Stomach (tissue), 4 donors: Measurements from ENCODE around the gene INKA2.

Source experiments
- EP300 ChIP-seq: sonication (generic); formaldehyde crosslinking; IDR thresholded peaks from one replicate; pipeline ENCODE4 v1.6.1; 2017; ENCODE audit warnings: antibody characterized with exemption
- POLR2A ChIP-seq, 4 donors: fragments of 450-650 bp; IDR thresholded peaks; one replicate each; pipeline ENCODE4 v1.6.1; 2016; ENCODE audit warnings: antibody characterized with exemption in 4 of 4, control low read depth in 2 of 4, mild to moderate bottlenecking in 1 of 4, moderate library complexity in 1 of 4
- TF ChIP-seq, protein P1 (sequence below), 7 experiments: fragments of 450-650 bp in 4 of 7; fragments of 200-600 bp in 3 of 7; sonication (generic) in 3 of 7; IDR thresholded peaks; one replicate each; pipeline ENCODE4 v1.5.1; 2016 to 2019; ENCODE audit warnings: antibody characterized with exemption in 7 of 7, control low read depth in 2 of 7, mild to moderate bottlenecking in 1 of 7

- TF ChIP-seq, protein P1, sequence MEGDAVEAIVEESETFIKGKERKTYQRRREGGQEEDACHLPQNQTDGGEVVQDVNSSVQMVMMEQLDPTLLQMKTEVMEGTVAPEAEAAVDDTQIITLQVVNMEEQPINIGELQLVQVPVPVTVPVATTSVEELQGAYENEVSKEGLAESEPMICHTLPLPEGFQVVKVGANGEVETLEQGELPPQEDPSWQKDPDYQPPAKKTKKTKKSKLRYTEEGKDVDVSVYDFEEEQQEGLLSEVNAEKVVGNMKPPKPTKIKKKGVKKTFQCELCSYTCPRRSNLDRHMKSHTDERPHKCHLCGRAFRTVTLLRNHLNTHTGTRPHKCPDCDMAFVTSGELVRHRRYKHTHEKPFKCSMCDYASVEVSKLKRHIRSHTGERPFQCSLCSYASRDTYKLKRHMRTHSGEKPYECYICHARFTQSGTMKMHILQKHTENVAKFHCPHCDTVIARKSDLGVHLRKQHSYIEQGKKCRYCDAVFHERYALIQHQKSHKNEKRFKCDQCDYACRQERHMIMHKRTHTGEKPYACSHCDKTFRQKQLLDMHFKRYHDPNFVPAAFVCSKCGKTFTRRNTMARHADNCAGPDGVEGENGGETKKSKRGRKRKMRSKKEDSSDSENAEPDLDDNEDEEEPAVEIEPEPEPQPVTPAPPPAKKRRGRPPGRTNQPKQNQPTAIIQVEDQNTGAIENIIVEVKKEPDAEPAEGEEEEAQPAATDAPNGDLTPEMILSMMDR (IDR thresholded peaks at IDR 0.05) = no peak
- TF ChIP-seq EP300 = no peak
- no peak for TF ChIP-seq POLR2A (IDR thresholded peaks at IDR 0.05)
Observed at GRCh38 chr1:111751906-111752575, 12.8 kb upstream of the INKA2 start.
